H54 (cell line): ENCODE results near the gene MAST1.
A peak's percentile ranks its signal among the peaks of the same experiment; 100 is the strongest.

Experiments used
- DNase-seq: peaks from one replicate; pipeline ENCODE4 v3.0.0; 2011; ENCODE audit warnings: low spot score, mixed read lengths; ENCODE audit not compliant: insufficient read length
- FAIRE-seq: peaks from 3 replicates; lab custom pipeline; 2011; peaks lifted over from hg19 to GRCh38; lab: Jason Lieb, UNC
- POLR2A ChIP-seq: IDR thresholded peaks from 2 replicates; pipeline ENCODE4 v1.6.1; 2011; ENCODE audit warnings: low read depth, mild to moderate bottlenecking, low read length

The MAST1 gene

GRCh38 chr19:12838182-12838885 lies at the start of gene MAST1:
Gene MAST1, plus strand, starts transcription at chr19:12838515. Its CDS starts 58 bp downstream, at chr19:12838573.
- FAIRE-seq (no peak), DNase-seq (peak; percentile 73)
- TF ChIP-seq POLR2A, result no peak

GRCh38 chr19:12788682-12789097 lies 49.6 kb upstream of the MAST1 start:
- DNase-seq (no peak), FAIRE-seq (no peak)
- TF ChIP-seq POLR2A, result peak; percentile 24; the same call in 1 of the 2 replicates

DNA sequence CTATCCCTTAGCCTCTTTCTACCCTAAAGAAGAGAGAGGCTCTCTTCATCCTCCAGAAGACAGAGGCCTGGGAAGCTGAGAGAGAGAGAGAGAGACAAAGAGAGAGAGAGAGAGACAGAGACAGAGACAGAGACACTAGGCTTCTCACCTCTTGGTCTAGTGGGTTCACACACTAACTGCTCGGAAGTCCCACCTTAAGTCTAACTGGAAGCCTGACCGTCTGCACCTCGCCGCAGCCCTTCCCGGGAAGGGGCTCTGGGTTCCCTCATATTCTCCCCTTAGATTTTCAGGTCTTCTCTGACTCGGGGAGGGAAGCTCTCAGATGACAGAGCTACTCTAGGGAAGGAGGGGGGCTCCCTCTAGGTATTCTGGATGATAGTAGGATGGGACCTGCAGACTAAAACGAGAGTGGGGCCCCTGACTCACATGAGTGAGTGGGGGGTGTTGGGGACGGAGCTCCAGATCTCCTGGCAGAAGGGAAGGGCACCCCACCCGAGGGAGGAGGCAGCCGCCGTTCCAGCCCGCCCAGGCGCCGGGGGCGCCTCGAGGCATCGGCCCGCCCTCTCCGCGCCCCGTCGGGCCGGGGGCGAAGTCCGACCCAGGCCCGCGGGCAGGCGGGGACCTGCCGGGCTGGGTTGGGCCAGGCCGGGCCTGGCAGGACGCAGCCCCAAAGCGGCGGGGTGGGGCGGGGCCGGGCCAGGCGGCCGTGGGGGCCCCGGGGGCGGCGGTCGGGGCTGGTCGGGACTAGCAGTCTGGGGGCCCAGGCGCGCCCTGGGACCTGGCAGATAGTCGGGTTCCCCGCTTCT lies 49.0 kb upstream of the MAST1 start:
- no peak for TF ChIP-seq POLR2A
- FAIRE-seq (no peak), DNase-seq (no peak)

DNA sequence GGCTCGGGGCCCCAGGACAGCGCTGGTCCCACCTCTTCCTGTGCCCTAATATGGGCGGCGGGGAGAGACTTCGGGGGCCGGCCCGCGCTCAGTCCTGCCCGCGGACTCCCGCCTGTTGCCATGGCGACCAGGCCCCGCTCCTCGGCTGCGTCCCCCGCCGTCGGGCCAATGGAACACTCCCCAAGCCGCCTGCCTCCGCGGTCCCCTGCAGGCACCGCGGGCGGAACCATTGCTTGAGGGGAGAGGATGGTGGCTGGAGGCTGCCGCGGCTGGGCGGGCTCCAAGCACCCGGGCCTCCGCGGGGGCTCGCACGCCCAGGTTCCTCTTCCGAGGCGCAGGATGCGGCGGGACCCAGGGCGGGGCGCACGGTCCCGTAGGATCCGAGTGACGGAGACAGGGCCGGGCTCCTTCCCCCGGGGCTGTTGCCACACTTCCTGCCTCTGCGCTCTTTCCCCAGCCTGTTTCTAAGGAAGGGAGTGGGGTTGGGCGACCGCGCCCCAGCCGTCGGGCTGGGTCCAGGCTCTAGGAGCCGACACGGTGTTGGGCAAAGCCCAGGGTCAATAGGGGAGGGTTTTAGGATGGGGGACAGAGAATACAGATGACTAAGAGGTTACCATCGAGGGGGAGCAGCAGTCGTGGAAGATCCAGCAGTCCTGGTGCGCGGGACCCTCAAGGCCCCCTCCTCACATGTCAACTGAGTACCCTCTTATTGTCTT lies 48.3 kb upstream of the MAST1 start:
- 0 out of 2 replicates have a peak, but pooled peaks have one; percentile 23 for TF ChIP-seq POLR2A
- FAIRE-seq (no peak), DNase-seq (peak; percentile 92)

DNA sequence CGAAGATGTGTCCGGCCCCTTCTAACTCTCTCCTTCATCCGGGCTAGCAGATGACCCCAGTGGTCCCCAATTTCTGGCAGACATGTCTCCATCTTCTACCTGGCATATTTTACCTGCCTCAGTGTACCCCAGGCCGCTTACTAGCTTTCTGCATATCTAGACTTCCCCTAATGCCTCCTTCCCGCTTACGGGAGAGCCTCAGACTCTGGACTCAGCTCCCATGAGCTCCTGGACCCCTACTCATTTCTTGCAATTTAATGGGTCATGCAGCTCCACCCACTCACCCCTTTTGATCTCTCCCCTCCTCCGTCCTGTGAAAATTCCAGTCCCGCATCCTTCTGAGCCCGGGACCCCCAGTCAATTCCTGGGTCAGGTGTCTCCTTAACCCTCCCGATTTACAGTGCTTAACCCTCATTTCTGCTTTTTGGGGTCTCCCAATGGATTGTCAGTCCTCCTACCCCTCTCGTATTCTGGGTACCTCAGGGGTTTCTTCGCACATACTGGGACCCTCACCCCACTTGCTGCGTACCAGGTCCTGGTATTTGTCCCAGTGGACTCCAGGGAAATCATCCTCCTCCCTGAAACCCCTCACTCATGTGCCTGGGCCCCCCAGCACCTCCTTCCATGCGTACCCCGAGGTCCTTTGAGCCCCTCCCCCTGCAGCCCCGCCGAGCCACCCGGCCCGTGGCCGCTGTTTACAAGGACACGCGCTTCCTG lies 47.5 kb upstream of the MAST1 start:
- FAIRE-seq (no peak), DNase-seq (no peak)
- TF ChIP-seq POLR2A, result no peak

GRCh38 chr19:12791345-12792050 lies 46.8 kb upstream of the MAST1 start, which contains the start of gene JUNB:
Gene JUNB, plus strand, starts transcription at chr19:12791486. Its CDS starts 286 bp downstream, at chr19:12791772.
- FAIRE-seq (no peak), DNase-seq (peak; percentile 91)
- peak; percentile 100 for TF ChIP-seq POLR2A

DNA sequence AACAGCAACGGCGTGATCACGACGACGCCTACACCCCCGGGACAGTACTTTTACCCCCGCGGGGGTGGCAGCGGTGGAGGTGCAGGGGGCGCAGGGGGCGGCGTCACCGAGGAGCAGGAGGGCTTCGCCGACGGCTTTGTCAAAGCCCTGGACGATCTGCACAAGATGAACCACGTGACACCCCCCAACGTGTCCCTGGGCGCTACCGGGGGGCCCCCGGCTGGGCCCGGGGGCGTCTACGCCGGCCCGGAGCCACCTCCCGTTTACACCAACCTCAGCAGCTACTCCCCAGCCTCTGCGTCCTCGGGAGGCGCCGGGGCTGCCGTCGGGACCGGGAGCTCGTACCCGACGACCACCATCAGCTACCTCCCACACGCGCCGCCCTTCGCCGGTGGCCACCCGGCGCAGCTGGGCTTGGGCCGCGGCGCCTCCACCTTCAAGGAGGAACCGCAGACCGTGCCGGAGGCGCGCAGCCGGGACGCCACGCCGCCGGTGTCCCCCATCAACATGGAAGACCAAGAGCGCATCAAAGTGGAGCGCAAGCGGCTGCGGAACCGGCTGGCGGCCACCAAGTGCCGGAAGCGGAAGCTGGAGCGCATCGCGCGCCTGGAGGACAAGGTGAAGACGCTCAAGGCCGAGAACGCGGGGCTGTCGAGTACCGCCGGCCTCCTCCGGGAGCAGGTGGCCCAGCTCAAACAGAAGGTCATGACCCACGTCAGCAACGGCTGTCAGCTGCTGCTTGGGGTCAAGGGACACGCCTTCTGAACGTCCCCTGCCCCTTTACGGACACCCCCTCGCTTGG lies 46.1 kb upstream of the MAST1 start:
- no peak for DNase-seq
- FAIRE-seq, result no peak
- TF ChIP-seq POLR2A, result no peak

DNA sequence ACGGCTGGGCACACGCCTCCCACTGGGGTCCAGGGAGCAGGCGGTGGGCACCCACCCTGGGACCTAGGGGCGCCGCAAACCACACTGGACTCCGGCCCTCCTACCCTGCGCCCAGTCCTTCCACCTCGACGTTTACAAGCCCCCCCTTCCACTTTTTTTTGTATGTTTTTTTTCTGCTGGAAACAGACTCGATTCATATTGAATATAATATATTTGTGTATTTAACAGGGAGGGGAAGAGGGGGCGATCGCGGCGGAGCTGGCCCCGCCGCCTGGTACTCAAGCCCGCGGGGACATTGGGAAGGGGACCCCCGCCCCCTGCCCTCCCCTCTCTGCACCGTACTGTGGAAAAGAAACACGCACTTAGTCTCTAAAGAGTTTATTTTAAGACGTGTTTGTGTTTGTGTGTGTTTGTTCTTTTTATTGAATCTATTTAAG lies 45.4 kb upstream of the MAST1 start:
- FAIRE-seq (no peak), DNase-seq (no peak)
- TF ChIP-seq POLR2A, result no peak

GRCh38 chr19:12793290-12794195 lies 44.8 kb upstream of the MAST1 start:
- peak; percentile 47; the same call in 1 of the 2 replicates for TF ChIP-seq POLR2A
- DNase-seq (peak; percentile 93), FAIRE-seq (no peak)

- TF ChIP-seq POLR2A, result no peak
- no peak for DNase-seq
- no peak for FAIRE-seq
Observed at GRCh38 chr19:12794196-12794941, 43.9 kb upstream of the MAST1 start.
